HUES48 (cell line): ENCODE data around the gene NAP1L1.
A peak's percentile ranks its signal among the peaks of the same experiment; 100 is the strongest.

Source experiments
- H3K27ac ChIP-seq: one replicate; pipeline ENCODE4 v1.7.0; 2013; ENCODE audit warnings: low read depth, low read length, inconsistent platforms
- H3K27me3 ChIP-seq: 2 replicates; pipeline ENCODE4 v1.6.1; 2013; ENCODE audit warnings: mild to moderate bottlenecking, low read length; ENCODE audit not compliant: control insufficient read depth, insufficient read depth
- H3K36me3 ChIP-seq: 2 replicates; pipeline ENCODE4 v1.6.1; 2013; ENCODE audit warnings: low read length; ENCODE audit not compliant: control insufficient read depth, insufficient read depth
- H3K4me1 ChIP-seq: 2 replicates; pipeline ENCODE4 v1.6.1; 2013; ENCODE audit warnings: mild to moderate bottlenecking, low read length; ENCODE audit not compliant: control insufficient read depth, insufficient read depth
- H3K4me3 ChIP-seq: 2 replicates; pipeline ENCODE4 v1.5.1; 2013; ENCODE audit warnings: mild to moderate bottlenecking, low read depth, low read length
- H3K9ac ChIP-seq: 2 replicates; pipeline ENCODE4 v1.6.1; 2013; ENCODE audit warnings: mild to moderate bottlenecking, low read depth, low read length, moderate library complexity
- H3K9me3 ChIP-seq: 2 replicates; pipeline ENCODE4 v1.6.1; 2013; ENCODE audit warnings: low read length; ENCODE audit not compliant: control insufficient read depth, insufficient read depth

Gene NAP1L1, protein sequence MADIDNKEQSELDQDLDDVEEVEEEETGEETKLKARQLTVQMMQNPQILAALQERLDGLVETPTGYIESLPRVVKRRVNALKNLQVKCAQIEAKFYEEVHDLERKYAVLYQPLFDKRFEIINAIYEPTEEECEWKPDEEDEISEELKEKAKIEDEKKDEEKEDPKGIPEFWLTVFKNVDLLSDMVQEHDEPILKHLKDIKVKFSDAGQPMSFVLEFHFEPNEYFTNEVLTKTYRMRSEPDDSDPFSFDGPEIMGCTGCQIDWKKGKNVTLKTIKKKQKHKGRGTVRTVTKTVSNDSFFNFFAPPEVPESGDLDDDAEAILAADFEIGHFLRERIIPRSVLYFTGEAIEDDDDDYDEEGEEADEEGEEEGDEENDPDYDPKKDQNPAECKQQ

DNA sequence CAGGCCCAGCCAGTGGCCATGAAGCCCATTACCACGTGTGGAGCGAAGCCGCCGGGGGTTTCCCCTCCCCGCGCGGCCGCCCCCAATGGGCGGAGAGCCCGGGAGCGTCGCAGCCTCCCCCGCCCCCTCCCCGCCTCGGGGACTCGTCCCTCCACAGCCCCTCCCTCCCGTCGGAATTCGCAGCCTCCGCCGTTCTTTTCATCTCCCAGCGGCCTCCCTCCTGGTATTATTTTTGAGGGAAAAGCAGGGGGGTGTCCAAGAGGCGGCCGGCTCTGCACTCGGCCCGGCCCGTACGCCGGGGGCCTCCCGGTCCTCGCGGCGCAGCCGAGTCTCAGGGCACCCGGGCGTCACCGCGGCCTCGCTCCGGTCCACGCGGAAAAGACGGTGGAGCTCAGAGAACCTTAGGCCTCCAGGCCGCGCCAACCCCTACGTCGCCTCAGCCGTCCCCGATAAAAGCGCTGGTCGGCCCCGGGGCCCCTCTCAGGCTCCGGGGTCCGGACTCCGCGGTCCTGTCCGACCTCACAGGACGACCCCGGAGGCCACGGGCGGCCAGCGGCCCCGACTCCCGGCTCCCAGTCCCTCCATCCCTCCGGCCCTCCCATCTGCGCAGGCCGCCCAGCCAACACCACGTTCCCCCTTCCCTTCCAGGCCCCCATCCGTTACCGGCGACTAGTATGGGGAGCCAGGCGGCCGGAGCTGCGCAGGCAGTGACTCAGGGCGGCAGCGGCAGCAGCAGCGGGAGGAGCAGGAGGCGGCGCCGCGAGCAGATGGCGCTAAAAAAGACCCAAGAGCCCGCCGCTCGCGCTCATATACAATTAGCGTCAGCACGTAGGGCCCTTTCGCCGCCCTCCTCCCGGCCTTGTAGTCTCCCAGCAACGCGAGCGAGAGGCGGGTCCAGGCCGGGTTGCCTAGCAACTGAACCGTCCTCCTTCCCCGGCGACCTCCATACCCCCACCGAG lies at the start of gene NAP1L1:
NAP1L1 (minus strand) TSS at position 782 of the 959 bp plus-strand sequence. CDS start 10,466 bp downstream, outside the sequence.
- Histone ChIP-seq H3K27me3 (no peaks in the 10 kb centered on the region), H3K4me3 (peak within 1 kb of the TSS; percentile 98), H3K9me3 (no peaks in the 10 kb centered on the region), H3K27ac (peak within 1 kb of the TSS; percentile 97), H3K4me1 (peaks cover 36% of the 10 kb centered on the region), H3K9ac (peak within 1 kb of the TSS; percentile 96), H3K36me3 (peaks cover 34% of the 10 kb centered on the region)

DNA sequence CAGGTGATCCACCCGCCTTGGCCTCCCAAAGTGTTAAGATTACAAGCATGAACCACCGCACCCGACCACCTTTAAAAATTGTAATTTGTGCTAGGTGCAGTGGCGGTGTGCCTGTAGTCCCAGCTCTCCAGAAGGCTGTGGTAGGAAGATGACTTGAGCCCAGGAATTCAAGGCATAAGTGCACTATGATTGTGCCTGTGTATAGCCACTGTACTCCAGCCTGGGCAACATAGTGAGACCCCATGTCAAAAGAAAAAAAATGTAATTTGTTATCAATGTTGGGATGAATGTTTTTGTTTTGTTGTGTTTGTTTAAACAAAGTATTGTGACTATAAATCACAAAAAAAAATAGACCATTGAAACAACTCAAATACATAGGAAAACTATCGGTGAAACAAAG lies 43.1 kb upstream of the NAP1L1 start:
- H3K4me1 ChIP-seq: no peaks in the 10 kb centered on the region
- H3K27ac ChIP-seq: no peak overlapping the region
- no peak overlapping the region for H3K9ac ChIP-seq
- H3K9me3 ChIP-seq: no peaks in the 10 kb centered on the region
- H3K36me3 ChIP-seq: no peaks in the 10 kb centered on the region
- H3K27me3 ChIP-seq: no peaks in the 10 kb centered on the region
- no peak overlapping the region for H3K4me3 ChIP-seq

DNA sequence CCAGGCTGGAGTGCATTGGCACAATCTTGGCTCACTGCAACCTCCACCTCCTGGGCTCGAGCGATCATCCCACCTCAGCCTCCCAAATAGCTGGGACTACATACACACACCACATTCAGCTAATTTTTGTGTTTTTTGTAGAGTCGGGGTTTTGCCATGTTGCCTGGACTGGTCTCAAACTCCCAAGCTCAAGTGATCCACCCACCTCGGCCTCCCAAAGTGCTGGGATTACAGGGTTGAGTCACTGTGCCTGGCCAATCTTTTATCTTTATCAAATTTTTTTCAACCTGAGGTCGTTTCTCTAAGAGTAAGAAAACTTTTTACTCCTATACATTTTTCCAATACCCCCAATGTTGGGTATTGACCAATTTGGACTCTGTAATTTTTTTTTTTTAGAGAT lies 40.0 kb upstream of the NAP1L1 start:
- no peak overlapping the region for H3K4me3 ChIP-seq
- no peaks in the 10 kb centered on the region for H3K9me3 ChIP-seq
- H3K27ac ChIP-seq: no peak overlapping the region
- H3K27me3 ChIP-seq: no peaks in the 10 kb centered on the region
- no peaks in the 10 kb centered on the region for H3K4me1 ChIP-seq
- no peak overlapping the region for H3K9ac ChIP-seq
- H3K36me3 ChIP-seq: no peaks in the 10 kb centered on the region

DNA sequence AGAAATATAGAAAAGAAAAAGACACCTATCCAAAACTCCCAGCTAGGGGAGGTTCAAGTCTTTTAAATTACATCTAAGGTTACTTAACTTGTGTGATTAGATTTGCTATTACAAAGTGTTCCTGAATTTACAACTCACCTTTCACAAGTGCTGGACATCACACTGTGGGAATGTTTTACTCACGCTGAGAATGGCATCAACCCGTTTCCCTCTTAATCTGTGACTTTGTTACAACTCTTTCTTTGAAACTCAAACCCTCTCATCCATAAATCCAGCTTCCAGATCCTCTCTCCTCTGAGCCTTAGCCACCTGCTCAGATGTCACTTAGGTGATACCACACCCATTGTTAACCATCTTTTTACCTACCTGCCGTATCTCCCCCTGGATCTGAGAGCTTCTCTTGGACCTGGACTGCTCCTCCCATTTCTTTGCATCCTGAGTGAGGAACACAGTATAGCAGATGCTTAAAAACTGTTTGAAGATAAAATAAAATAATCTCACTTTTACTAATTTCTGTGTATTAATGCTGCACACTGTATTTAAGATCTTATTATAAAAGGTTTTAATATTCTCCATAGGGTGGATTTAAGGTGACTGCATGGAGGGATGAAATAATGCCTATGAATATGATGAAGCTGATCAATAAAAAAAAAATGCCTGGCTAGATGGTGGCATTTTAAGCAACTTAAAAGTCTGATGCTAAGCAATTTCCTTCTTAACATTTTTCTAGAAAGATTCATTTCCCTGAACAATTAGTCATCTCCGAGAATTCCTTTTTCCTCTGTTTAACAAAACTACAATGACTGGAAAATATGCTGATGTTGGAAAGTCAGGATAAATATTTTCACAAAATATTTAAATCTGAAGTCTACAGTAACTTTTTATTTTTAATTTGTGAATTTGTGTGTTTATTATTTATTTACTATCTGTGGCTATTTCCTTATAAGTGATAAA lies 39.1 kb upstream of the NAP1L1 start:
- no peaks in the 10 kb centered on the region for H3K9me3 ChIP-seq
- H3K27me3 ChIP-seq: no peaks in the 10 kb centered on the region
- H3K9ac ChIP-seq: no peak overlapping the region
- no peaks in the 10 kb centered on the region for H3K4me1 ChIP-seq
- no peaks in the 10 kb centered on the region for H3K36me3 ChIP-seq
- no peak overlapping the region for H3K4me3 ChIP-seq
- H3K27ac ChIP-seq: no peak overlapping the region

DNA sequence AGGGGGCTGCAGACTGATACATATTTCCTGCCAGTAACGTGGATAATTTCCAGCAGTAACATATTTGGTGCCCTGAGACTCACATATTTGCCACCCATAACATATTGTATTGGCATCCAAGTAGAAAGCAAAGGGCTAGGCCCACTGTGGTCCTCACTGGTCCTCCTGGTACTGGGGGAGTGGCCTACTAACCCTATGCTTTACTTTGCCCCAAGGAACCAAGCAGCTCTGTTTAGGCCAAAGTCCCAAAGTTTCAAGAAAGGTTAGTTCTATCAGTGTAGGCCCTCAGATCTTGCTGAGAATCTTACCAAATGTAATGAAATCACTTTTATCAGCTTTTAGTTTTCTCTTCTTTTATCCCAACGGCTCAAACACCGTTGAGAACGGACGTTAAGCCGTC lies 35.4 kb upstream of the NAP1L1 start:
- H3K4me3 ChIP-seq: no peak overlapping the region
- H3K27me3 ChIP-seq: no peaks in the 10 kb centered on the region
- no peak overlapping the region for H3K9ac ChIP-seq
- no peaks in the 10 kb centered on the region for H3K4me1 ChIP-seq
- H3K27ac ChIP-seq: no peak overlapping the region
- H3K36me3 ChIP-seq: no peaks in the 10 kb centered on the region
- H3K9me3 ChIP-seq: no peaks in the 10 kb centered on the region

DNA sequence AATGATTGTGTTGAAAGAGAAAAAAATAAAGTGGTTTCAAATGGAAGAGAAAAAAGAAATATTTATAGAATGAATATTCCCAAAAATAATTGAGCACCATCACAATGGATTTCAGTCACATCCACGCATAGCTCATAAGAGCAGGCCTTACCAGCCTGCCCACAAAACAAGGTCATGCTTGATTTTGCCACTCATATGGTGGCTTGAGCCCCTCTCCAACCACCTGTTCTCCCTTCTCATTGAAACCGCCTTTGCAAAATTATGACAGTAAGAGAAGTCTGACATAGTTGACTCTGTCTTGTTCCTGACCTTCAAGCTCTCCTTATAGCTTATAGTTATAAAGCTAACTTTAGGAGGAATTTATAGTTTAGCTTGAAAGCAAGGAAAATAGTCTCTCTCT lies 33.3 kb upstream of the NAP1L1 start:
- no peak overlapping the region for H3K9ac ChIP-seq
- no peaks in the 10 kb centered on the region for H3K36me3 ChIP-seq
- no peaks in the 10 kb centered on the region for H3K27me3 ChIP-seq
- H3K9me3 ChIP-seq: no peaks in the 10 kb centered on the region
- H3K4me1 ChIP-seq: no peaks in the 10 kb centered on the region
- no peak overlapping the region for H3K27ac ChIP-seq
- no peak overlapping the region for H3K4me3 ChIP-seq

DNA sequence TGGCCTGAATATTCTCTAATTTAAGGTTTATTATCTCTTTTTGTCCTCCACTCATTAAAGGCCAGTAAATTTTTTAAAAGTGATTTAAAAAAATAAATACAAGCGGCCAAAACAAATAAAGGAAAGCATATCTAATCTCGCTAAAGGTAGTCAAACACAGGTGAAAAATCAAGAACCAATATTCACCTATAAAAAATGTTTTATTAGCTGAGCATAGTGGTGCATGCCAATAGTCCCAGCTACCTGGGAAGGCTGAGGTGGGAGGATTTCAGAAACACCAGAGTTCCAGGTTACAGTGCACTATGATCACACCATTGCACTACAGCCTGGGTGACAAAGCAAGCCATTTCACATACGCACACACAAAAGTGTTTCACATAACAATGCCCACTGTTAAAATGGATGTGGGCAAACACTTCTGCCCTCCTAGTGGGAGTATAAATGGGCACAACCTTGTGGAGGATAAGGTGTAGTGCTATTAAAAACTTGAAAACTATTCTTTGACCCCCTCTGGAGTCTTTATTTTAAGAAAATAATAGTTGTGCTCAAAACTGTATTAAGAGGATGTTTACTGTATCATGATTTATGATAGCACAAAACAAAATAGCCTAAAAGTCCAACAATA lies 32.7 kb upstream of the NAP1L1 start:
- H3K4me3 ChIP-seq: no peak overlapping the region
- H3K4me1 ChIP-seq: no peaks in the 10 kb centered on the region
- H3K27ac ChIP-seq: no peak overlapping the region
- no peaks in the 10 kb centered on the region for H3K9me3 ChIP-seq
- no peaks in the 10 kb centered on the region for H3K36me3 ChIP-seq
- H3K27me3 ChIP-seq: no peaks in the 10 kb centered on the region
- H3K9ac ChIP-seq: no peak overlapping the region

DNA sequence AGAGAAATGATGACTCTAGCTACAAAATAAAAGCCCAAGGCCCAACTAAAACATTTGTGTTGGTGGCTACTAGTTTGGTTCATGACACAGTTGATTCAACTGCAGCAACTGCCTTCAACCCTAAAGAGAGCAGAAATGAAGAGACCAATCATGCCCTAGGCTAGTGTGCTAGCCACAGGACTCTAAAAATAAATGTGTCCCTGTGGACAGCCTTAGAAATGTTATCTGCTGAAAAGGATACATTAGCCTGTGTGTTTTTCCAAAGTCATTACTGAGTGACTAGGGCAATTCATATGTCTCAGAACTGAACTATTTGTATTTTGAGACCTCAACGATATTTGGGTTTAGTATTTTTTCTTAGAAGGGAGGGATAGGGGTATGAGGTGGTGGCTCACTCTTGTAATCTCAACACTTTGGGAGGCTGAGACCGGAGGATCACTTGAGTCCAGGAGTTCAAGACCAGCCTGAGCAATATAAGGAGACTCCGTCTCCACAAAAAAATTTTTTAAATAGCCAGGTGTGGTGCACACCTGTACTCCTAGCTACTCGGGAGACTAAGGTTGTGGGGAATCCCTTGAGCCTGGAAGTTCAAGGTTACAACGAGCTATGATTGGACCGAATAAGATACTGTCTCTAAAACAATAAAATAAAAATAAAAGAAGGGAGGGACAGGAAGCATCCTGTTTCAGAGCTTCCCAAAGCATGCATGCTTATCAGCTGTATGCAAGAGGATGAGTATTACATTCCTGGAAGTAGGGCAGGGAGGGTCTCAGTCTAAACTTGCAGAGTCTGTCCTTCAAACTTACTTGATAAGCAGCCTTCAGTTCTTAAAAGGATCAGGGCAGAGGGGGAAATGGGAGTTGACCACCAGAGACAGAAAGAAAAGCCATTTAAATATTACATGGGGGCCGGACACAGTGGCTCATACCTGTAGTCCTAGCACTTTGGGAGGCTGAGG lies 29.6 kb upstream of the NAP1L1 start:
- Histone ChIP-seq H3K36me3 (no peaks in the 10 kb centered on the region), H3K27me3 (no peaks in the 10 kb centered on the region), H3K27ac (no peak overlapping the region), H3K4me3 (no peak overlapping the region), H3K4me1 (no peaks in the 10 kb centered on the region), H3K9me3 (no peaks in the 10 kb centered on the region), H3K9ac (no peak overlapping the region)

DNA sequence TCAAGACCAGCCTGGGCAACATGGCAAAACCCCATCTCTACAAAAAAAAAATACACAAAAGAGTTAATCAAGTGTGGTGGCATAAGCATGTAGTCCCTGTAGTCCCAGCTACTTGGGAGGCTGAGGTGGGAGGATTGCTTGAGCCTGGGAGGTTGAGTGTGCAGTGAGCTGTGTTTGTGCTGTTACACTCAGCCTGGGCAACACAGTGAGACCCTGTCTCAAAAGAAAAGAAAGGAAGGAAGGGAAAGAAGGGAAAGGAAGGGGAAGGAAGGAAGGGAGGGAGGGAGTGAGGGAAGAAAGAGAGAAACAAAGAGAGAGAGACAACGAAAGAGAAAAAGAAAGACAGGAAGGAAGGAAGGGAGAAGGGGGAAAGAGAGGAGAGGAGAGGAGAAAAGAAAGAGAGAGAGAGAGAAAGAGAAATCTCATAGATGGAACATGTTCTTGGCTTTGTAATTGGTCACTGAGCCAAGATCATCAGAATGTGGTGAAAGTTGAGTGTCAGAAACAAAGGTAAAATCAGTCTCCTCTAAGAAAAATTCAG lies 26.8 kb upstream of the NAP1L1 start:
- H3K36me3 ChIP-seq: no peaks in the 10 kb centered on the region
- no peaks in the 10 kb centered on the region for H3K27me3 ChIP-seq
- no peaks in the 10 kb centered on the region for H3K4me1 ChIP-seq
- no peak overlapping the region for H3K4me3 ChIP-seq
- no peak overlapping the region for H3K27ac ChIP-seq
- no peak overlapping the region for H3K9ac ChIP-seq
- no peaks in the 10 kb centered on the region for H3K9me3 ChIP-seq
